NCI-H1105 treated with DMSO at 0.1 percent for 48 hours (cell line): ENCODE results near the gene FAM162A.
"Not testable (repeated sequence)": the region's sequence is repeated elsewhere in the genome, so short reads cannot be mapped to it uniquely, and the experiment has no call there.

Experiments used
- DNase-seq: peaks from one replicate; lab custom pipeline; 2025; lab: John Stamatoyannopoulos, UW

Gene FAM162A, protein sequence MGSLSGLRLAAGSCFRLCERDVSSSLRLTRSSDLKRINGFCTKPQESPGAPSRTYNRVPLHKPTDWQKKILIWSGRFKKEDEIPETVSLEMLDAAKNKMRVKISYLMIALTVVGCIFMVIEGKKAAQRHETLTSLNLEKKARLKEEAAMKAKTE

DNA sequence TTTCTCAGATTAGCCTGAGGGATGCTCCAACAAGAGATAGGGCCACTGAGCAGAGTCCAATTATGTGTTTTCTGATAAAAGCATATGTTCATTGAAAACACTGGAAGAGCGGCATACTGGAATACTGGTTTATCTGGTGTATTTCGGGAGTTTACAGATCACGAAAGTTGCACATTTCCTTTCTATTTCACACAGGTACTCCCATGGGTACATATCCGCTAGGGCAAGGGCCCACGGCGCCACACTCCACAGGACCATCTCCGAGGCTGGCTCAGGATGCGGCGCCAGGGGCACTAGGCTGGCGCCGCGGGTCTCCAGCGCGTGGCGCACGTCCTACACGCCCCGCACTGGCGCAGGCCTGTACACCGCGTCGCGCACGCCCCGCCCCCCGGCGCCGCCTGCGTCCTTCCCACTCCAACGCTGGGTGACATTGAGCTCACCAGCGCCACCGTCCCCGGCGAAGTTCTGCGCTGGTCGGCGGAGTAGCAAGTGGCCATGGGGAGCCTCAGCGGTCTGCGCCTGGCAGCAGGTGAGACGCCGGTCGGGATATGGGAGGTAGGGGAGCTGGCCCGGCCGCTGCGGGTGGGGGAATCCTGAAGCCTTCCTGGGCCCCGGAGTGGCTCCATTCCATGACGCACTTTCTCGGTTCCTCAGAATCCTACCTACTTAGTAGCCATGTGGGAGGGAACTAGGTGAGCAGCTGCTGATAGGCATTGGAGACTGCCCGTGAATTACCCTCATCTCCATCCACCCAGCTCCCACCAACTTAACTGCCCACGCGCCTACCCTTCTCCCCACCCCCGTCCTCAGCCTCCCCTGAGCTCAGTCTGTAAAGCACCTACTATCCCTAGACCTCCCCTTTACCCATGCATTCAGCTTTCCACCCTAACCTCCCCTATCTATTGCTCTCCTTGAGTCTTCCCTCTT is at the start of gene FAM162A:
Gene FAM162A (plus strand): TSS at position 412 of the 927 bp plus-strand sequence. CDS start 84 bp downstream, at position 496.
- peak; percentile 98 for DNase-seq

DNA sequence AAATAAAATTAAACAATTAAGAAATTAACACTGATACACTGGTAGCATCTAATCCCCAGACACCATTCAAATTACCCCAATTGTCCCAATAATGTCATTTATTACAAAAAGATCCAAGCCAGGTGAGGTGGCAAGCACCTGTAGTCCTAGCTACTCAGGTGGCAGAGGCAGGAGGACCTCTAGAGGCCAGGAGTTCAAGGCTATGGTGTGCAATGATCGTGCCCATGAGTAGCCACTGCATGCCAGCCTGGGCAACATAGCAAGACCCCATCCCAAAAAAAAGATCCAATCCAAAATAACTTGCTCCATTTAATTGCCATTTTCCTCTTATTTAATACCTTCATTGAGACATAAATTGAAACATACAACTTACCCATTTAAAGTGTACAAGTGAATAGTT is 41.2 kb upstream of the FAM162A start:
- no peak for DNase-seq

DNA sequence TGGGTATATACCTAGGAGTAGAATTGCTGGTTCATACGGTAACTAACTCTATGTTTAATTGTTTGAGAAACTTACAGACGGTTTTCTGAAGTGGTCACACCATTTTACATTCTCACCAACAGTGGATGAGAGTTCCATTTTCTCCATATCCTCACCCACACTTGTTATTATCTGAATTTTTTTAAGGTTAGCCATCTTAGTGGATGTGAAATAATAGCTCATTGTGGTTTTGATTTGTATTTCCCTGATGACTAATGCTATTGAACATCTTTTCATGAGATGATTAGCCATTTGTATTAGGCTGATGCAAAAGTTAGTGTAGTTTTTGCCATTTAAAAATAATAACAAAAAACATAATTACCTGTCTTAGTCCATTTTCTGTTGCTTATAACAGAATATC is 40.3 kb upstream of the FAM162A start:
- no peak for DNase-seq

DNA sequence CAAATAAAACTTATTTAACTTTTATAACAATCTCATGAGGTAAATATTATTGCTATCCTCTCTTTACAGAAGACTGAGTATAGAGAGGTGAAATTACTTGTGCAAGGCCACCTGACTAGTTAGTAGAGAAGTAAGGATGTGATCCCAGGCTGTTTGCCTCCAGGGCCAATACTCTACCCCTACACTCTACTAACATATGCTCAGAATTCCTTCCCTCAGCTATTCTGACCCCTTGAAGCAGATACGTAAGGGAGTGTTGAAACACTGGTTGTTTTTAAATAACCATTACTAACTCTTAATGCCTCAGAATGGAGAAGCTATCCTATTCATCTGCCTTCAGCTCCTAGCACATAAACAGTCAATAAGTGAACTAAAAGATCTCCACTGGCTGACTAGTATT is 34.8 kb upstream of the FAM162A start:
- DNase-seq, result no peak

DNA sequence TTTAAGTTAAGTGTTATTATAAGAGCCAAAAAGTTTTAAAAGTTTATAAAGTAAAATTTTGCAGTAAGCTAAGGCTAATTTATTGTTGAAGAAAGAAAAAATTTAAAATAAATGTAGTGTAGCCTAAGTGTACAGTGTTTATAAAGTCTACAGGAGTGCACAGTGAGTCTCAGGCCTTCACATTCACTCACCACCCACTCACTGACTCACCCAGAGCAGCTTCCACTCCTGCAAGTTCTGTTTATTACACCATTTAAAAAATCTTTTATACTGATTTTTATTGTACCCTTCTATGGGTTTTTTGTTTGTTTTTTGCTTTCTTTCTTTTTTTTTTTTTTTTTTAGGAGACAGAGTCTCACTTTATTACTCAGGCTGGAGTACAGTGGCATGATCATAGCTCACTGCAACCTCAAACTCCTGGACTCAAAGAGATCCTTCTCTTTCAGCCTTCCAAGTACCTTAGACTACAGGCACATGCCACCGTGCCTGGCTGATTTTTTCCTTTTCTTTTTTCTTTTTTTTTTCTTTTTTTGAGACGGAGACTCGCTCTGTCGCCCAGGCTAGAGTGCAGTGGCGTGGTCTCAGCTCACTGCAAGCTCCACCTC is 33.1 kb upstream of the FAM162A start:
- DNase-seq, result no peak

DNA sequence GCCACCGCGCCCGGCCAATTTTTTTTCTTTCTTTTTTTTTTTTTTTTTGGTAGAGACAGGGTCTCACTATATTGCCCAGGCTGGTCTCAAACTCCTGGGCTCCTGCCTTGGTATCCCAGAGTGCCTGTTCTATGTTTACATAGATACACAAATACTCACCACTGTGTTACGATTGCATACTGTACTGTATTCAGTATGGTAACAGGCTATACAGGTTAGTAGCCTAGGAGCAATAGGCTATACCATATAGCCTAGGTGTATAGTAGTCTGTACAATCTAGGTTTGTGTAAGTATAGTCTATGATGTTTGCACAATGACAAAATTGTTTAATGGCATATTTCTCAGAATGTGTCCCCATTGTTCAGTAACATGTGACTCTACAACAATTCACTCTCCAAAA is 32.4 kb upstream of the FAM162A start:
- no peak for DNase-seq

DNA sequence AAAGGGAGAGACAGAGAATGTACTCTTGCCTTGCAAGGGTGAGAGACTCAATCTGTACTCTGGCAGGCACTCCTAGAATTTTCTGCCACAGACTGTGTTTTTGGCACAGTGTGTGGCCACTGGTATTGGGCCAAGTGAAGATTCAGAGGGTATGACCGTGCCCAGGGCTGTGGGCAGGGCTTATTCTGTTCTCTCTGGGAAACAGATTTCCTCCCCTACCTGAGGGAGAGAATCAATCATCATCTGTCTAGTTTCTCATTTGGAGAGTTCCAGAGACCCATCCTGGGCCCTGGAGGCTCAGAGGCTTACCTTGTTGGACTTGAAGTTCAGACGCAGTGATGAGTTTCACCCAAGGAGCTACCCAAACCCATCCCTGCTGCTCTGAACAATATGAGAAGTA is 30.8 kb upstream of the FAM162A start:
- DNase-seq, result no peak

DNA sequence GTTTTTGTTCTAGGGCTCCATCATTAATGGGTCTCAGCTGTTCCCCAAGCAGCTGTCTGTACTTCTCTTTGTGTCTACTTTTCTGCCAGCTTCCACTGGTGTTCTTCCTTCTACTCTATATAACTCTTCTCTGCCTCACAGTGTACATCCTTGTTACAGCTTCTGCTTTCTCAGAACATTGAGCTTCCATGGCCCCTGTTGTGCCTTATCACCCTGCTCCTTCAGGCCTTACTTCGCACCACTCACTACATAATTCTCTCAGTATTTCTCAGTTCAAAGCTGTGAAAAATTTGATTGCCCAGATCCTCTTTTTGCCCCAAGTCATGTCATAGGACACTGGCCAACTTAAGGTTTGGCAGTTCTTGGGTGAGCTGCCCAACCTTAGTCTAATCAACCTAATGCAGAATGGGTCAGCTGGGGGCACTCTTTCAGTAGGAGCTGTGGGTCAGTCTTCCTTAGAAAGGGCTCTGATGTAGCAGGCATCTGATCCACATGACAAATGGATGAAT is 30.0 kb upstream of the FAM162A start:
- no peak for DNase-seq

DNA sequence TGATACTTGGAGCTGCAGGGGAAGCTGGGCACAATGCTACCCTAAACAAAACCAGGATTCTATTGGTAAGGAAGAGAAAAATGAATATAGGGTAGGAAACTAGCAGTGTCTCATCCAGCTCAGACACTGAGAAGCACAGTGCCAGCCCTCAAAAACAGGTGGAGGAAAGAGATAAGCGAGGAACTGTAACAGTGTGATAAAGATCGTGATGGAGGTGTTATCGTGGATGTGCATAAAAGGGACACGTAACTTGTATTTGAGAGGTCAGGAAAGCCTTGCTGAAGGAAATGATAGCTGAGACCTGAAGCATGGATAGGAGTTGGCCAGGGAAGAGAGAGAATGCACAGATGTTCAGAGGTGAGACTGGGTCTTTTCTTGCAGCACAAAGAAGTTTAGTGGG is 28.4 kb upstream of the FAM162A start:
- no peak for DNase-seq

DNA sequence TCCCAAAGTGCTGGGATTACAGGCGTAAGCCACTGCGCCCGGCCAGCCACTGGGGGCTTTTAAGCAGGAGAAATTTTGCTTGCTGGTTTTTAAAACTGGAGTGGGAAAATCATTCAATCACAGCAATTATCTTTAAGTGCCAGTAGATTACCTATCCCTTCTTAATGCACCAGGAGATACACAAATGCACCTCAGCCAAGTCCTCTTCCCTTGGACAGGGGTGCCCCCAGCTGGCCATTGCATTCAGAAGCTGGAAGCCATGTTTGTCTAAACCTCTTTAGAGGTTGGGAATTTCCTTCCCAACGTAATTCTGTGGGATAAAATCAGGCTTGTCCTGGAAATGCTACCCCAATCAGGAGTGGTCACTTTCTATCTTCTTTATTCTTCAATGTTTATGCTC is 27.6 kb upstream of the FAM162A start:
- peak; percentile 79 for DNase-seq

DNA sequence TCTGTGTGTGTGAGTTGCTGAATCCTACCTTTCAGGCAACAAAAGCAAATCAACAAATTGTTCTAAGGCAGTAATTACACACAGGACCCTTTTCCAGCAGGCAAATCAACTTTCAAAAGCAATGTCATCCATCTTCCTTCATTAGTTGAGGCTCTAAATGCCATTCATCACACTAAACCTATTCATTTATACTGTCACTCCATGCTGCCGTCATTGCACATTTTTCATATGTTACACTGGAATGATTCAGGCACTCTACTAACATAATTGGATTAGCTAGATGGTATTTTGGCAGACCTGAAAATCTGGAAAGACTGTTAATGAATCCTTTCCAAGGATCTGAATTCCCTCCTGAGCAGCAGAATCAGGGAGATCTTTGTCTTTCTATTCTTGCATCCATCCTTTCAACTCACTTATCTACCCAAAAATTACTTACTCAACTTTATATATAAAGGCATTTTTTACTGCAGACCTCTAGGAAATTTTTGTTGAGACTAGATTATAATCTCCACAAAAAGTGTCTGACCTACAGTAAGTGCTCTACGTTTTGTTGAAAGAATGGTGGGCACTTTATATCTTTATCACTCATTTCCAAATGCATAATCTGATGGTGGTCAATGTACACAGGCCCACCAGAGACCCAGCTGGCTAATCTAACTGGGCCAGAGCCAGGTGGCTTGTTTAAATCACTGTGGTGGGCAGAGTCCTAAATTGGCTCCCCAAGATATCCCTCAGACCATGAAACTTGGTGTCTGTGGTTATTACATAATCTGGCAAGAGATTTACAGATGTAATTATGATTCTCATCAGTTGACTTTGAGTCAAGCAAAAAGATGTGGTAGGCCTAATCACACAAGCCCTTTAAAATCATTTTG is 25.9 kb upstream of the FAM162A start:
- no peak for DNase-seq

DNA sequence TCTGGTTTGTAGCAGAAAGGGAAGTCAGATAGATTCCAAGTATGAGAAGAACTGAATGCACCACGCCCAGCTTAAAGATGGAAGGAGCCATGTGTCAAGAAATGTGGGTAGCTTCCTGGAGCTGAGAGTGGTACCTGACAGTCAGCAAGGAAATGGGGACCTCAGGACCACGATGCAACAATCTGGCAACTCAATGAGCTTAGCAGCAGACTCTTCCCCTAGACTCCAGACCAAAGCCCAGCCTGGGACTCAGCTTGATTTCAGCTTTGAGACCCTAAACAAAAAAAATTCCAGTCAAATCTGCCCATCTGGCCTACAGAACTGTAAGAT is 25.3 kb upstream of the FAM162A start:
- DNase-seq, result no peak

DNA sequence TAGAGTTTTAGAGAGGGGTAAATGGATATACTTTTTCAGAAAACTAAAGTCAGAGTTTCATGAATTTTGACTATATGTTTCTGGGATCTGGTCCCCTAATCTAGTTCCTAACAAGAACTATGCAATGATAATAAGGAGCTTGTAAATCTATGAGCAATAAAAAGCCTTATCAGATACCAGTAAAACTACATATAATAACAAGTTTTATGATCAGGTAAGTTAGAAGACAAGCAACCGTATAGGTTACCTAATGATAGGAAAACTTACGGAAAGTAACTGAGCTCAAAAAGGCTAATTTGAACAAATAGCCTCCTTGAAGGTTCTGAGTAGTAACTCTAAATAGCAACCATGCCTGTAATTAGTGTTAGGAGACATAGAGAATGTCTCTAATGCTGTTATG is 22.0 kb upstream of the FAM162A start:
- no peak for DNase-seq

DNA sequence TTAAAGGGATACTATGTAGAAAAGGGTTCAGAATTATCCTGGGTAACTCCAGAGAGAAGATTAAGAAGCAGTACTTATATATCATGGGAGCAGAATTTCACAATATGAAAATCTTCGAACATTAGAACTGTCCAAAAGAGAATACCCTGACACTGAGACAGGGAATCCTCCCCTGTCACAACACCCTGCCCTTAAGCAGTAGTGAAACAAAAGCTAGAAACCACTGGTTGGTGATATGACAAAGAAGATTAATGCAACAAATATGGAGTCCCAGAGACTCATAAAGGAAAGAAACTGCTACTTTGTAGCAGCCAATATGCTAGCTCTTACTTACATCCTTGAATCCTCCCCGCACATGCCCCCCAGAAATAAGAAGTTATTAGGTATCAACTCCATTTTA is 19.5 kb upstream of the FAM162A start:
- no peak for DNase-seq

DNA sequence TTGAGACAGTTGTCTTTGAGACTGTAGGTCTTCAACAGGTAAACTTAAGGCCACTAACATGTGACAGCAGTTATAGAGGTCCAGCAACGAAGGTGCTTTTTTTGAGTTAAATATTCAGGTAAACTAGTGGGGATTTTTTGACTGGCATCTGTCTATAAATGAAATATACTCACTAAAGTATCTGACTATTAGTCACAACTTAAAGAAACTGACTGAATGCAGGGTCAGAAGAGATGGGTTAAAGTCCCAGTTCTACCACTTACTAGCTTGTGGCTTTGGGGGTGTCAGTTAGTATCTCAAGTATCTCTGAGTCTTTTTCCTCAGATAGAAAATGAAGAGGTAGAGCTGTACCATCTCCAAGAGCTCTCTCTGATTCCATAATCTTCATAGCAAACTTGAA is 18.9 kb upstream of the FAM162A start:
- DNase-seq, result no peak

DNA sequence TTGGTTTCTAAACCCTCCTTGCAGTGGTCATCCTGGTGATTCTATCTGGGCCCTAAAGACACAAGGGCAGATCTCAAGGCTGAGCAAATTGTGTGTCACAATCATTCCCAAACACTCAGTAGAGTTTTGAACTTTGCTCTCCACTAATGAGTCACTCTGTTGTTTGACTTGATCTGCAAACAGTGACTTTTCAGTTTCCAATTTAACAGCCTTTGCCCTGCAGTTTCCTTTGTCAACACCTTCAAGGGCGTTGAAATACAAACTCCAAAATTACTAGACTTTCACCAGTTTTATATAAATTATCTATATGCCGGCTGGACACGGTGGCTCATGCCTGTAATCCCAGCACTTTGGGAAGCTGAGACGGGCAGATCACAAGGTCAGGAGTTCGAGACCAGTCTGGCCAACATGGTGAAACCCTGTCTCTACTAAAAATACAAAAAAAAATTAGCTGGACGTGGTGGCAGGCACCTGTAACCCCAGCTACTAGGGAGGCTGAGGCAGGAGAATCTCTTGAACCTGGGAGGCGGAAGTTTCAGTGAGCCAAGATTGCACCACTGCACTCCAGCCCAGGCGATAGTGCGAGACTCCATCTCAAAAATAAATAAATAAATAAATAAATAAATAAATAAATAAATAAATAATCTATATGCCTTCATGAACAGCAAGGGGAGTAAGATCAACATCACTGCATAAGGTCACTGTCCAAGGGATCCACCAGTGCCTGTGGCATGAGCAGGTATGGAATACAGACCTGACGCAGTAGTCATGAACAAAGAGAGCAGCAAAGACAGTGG is 18.2 kb upstream of the FAM162A start:
- not testable (repeated sequence) for DNase-seq

DNA sequence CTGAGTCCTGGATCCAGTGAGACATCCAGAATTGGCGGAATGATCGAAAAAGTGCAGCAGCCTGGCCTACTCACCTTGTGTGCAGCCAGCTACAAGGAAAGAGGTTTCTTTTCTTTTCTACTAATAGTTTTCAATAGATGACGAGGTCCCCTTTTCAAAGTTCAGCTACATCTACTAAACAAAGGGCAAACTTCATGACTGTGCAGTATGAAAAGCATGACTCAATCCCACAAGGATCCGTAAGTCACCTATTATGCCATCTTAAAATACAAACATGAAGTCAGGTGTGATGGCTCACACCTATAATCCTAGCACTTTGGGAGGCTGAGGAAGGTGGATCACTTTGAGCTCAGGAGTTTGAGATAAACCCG is 17.6 kb upstream of the FAM162A start:
- DNase-seq, result no peak

DNA sequence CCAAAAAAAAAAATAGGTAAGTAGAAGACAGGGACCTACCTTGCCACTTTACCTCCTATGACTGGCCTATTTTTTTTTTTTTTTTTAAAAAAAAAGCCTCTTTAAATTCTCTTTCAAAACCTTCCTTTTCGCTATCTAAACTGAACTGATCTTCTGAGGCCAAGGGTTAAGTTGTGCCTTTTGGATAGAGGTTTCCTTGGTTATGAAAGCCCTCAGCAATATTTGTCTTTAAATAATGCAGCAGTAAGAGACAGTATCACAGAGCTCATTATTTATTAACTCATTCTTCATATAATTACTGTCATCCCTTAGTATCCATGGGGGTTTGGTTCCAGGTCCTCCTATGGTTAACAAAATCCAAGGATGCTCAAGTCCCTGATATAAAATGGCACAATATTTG is 9.9 kb upstream of the FAM162A start:
- DNase-seq, result no peak

DNA sequence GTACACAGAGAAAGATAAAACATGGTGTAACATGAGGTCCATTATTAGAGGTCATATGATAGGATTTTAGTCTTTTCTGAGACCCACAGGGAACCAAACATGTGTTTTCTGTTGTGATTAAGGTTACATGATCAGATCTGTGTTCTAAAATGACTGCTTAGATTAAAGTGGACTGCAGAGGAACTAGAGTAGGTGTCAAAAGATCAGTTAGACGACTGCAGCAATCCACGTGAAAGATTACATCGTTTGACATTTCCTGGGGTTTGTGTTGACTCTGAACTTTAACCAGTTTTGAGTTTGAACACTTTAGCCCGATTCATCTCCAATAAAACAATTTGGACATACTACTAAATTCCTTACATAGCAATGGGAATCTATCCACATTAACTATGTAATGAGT is 6.0 kb upstream of the FAM162A start:
- DNase-seq, result no peak

DNA sequence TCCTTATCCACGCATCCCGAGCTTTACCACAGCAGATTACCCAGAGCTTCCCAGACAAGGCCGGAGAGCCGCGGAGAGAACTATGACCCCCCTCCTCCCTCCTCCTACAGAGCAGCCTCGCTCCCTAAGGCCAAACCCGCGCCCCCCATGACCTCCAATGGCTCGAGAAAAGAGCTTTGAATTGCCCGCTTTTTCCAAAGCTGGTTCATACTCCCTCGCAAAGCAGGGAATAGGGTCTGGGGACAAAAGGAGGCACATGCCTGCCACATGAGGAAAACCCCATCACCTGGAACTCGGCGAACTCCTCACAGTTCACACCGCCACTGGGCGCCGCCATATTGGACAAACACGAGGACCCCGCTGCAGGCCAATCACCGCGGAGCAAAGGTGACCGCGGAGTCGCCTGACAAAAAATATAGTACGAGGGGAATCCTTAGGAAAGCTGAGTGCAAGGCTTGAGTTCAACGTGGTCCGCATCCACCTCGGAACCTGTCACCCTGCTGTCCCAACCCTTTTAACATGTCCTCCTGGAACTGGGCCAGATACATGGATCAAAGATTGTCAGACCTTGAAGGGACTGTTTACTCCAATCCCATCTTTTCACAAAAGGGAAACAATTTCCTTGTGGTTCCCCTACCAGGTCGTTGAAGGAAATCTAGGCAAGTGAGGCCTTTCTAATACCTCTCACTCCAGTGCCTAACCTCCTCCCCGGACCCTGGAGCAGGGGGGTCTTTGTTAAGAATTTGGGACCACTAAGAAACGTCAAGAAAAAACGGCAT is 905 bp upstream of the FAM162A start, which contains the start of gene MIX23:
Gene MIX23 (minus strand): TSS at position 344 of the 779 bp plus-strand sequence. CDS start 7 bp downstream, at position 337.
- DNase-seq, result peak; percentile 96
